MM.1S (cell line): ENCODE data around the gene HES5.

Source experiments
- CTCF ChIP-seq: fragments of 300-600 bp; sonication (generic); IDR thresholded peaks from 2 replicates; pipeline ENCODE4 v1.5.1; 2016; ENCODE audit warnings: antibody characterized with exemption, low read length, mixed read lengths
- EZH2 ChIP-seq: fragments of 300-600 bp; sonication (generic); optimal IDR thresholded peaks from 2 replicates; pipeline ENCODE3; 2017; ENCODE audit warnings: low read depth, mild to moderate bottlenecking, antibody characterized with exemption, low read length, mixed read lengths
- EZH2phosphoT487 ChIP-seq: fragments of 300-600 bp; sonication (generic); IDR thresholded peaks from 2 replicates; pipeline ENCODE4 v1.6.1; 2018; ENCODE audit warnings: antibody characterized with exemption, low read length

GRCh38 chr1:2557482-2558400 lies 27.7 kb upstream of the HES5 start:
- TF ChIP-seq CTCF (no peak), EZH2 (no peak), EZH2phosphoT487 (no peak)
